ENCODE data around the gene FAM50B. TPM values are rescaled to one million over a fixed set of nuclear protein-coding genes. Genes with fewer than 3 reads are reported as not detected.

Gene FAM50B
- total RNA-seq, 2 experiments from 2014 or later: 2.7 to 2.8 TPM

- Histone ChIP-seq H3K27me3 (ENCODE audit: control insufficient read depth in 1 of 2, insufficient read depth in 2 of 2, low read length in 2 of 2) (no peaks in the 10 kb centered on the region), H3K27ac (ENCODE audit: low read depth in 1 of 2, low read length in 2 of 2) (no peak overlapping the region), H3K9me3 (ENCODE audit: control insufficient read depth in 1 of 2, insufficient read depth in 1 of 2, low read length in 2 of 2) (no peaks in the 10 kb centered on the region), H3K36me3 (ENCODE audit: insufficient read depth, low read length) (no peaks in the 10 kb centered on the region), H3K4me3 (ENCODE audit: low read length) (no peak overlapping the region), H3K4me1 (ENCODE audit: insufficient read depth, low read length) (no peaks in the 10 kb centered on the region)
- no peak overlapping the region for H3K4me3 Mint-ChIP-seq
- TF ChIP-seq CTCF (IDR thresholded peaks at IDR 0.05): no peak
- H3K27ac Mint-ChIP-seq: no peak overlapping the region
- H3K36me3 Mint-ChIP-seq (ENCODE audit: low read depth): no peaks in the 10 kb centered on the region
- no peak for DNase-seq
- ATAC-seq (ENCODE audit: poor library complexity): no peak
- no peaks in the 10 kb centered on the region for H3K9me3 Mint-ChIP-seq
- POLR2A ChIA-PET: no interaction called here
- no peaks in the 10 kb centered on the region for H3K4me1 Mint-ChIP-seq (ENCODE audit: low read depth)
- CTCF ChIA-PET: no interaction called here
- intact Hi-C loops (cut with DNase I, micrococcal nuclease): no loop called here
- H3K27me3 Mint-ChIP-seq: peaks cover 4% of the 10 kb centered on the region
Measured at GRCh38 chr6:3801960-3802359, 47.2 kb upstream of the FAM50B start.

- ChIA-PET POLR2A (interaction anchor here (0.6 kb wide), 1 partner anchor 182 kb away, joined by 3 read pairs; no protein-coding TSS in a partner anchor), CTCF (no interaction called here)
- Histone ChIP-seq H3K36me3 (ENCODE audit: insufficient read depth, low read length) (no peaks in the 10 kb centered on the region), H3K27me3 (ENCODE audit: control insufficient read depth in 1 of 2, insufficient read depth in 2 of 2, low read length in 2 of 2) (no peaks in the 10 kb centered on the region), H3K4me1 (ENCODE audit: insufficient read depth, low read length) (no peaks in the 10 kb centered on the region), H3K9me3 (ENCODE audit: control insufficient read depth in 1 of 2, insufficient read depth in 1 of 2, low read length in 2 of 2) (no peaks in the 10 kb centered on the region), H3K27ac (ENCODE audit: low read depth in 1 of 2, low read length in 2 of 2) (no peak overlapping the region), H3K4me3 (ENCODE audit: low read length) (no peak overlapping the region)
- H3K27ac Mint-ChIP-seq: no peak overlapping the region
- no peaks in the 10 kb centered on the region for H3K9me3 Mint-ChIP-seq
- intact Hi-C loops (cut with DNase I, micrococcal nuclease): no loop called here
- H3K4me3 Mint-ChIP-seq: no peak overlapping the region
- DNase-seq: no peak
- TF ChIP-seq CTCF (IDR thresholded peaks at IDR 0.05): no peak
- H3K4me1 Mint-ChIP-seq (ENCODE audit: low read depth): no peaks in the 10 kb centered on the region
- peaks cover 4% of the 10 kb centered on the region for H3K27me3 Mint-ChIP-seq
- H3K36me3 Mint-ChIP-seq (ENCODE audit: low read depth): no peaks in the 10 kb centered on the region
- no peak for ATAC-seq (ENCODE audit: poor library complexity)
Measured at GRCh38 chr6:3803627-3804468, 45.3 kb upstream of the FAM50B start.

- no peak for TF ChIP-seq CTCF (IDR thresholded peaks at IDR 0.05)
- Mint-ChIP-seq H3K27me3 (peaks cover 4% of the 10 kb centered on the region), H3K9me3 (no peaks in the 10 kb centered on the region), H3K4me1 (ENCODE audit: low read depth) (no peaks in the 10 kb centered on the region), H3K27ac (no peak overlapping the region), H3K4me3 (no peak overlapping the region), H3K36me3 (ENCODE audit: low read depth) (no peaks in the 10 kb centered on the region)
- ATAC-seq (ENCODE audit: poor library complexity) (no peak), DNase-seq (no peak)
- Histone ChIP-seq H3K27ac (ENCODE audit: low read depth in 1 of 2, low read length in 2 of 2) (no peak overlapping the region), H3K4me1 (ENCODE audit: insufficient read depth, low read length) (no peaks in the 10 kb centered on the region), H3K27me3 (ENCODE audit: control insufficient read depth in 1 of 2, insufficient read depth in 2 of 2, low read length in 2 of 2) (no peaks in the 10 kb centered on the region), H3K9me3 (ENCODE audit: control insufficient read depth in 1 of 2, insufficient read depth in 1 of 2, low read length in 2 of 2) (no peaks in the 10 kb centered on the region), H3K4me3 (ENCODE audit: low read length) (no peak overlapping the region), H3K36me3 (ENCODE audit: insufficient read depth, low read length) (no peaks in the 10 kb centered on the region)
- intact Hi-C loops (cut with DNase I, micrococcal nuclease): no loop called here
- POLR2A ChIA-PET: no interaction called here
- CTCF ChIA-PET: no interaction called here
Measured at GRCh38 chr6:3804964-3805363, 44.2 kb upstream of the FAM50B start.
